ENCODE data around the gene ZNF516. TPM values are rescaled to one million over a fixed set of nuclear protein-coding genes. Genes with fewer than 3 reads are reported as not detected.

Gene ZNF516
- total RNA-seq, 6 donors from 2014 or later: 21.9 to 44.3 (median 36.5) TPM

GRCh38 chr18:76378526-76379215, 116.4 kb downstream of the ZNF516 start:
- Histone ChIP-seq H3K9me3 (no peaks in the 10 kb centered on the region), H3K27me3 (no peaks in the 10 kb centered on the region), H3K27ac (no peak overlapping the region), H3K4me1 (peaks cover 5 to 18% (median 11%) of the 10 kb centered on the region in 4 donors), H3K36me3 (peaks cover 8 to 26% (median 20%) of the 10 kb centered on the region in 4 donors), H3K4me3 (no peak overlapping the region)
- WGBS, 2 donors: 79 to 87% methylated on average over 9 to 25 of the region's 32 CpGs
- TF ChIP-seq EP300 (IDR thresholded peaks at IDR 0.05) (no peak), POLR2A (IDR thresholded peaks at IDR 0.05) (no peak), POLR2AphosphoS5 (IDR thresholded peaks at IDR 0.05) (no peak)
- TF ChIP-seq, protein P1, sequence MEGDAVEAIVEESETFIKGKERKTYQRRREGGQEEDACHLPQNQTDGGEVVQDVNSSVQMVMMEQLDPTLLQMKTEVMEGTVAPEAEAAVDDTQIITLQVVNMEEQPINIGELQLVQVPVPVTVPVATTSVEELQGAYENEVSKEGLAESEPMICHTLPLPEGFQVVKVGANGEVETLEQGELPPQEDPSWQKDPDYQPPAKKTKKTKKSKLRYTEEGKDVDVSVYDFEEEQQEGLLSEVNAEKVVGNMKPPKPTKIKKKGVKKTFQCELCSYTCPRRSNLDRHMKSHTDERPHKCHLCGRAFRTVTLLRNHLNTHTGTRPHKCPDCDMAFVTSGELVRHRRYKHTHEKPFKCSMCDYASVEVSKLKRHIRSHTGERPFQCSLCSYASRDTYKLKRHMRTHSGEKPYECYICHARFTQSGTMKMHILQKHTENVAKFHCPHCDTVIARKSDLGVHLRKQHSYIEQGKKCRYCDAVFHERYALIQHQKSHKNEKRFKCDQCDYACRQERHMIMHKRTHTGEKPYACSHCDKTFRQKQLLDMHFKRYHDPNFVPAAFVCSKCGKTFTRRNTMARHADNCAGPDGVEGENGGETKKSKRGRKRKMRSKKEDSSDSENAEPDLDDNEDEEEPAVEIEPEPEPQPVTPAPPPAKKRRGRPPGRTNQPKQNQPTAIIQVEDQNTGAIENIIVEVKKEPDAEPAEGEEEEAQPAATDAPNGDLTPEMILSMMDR (IDR thresholded peaks at IDR 0.05): no peak
- no peak for DNase-seq
- ATAC-seq (ENCODE audit: low FRiP score in 2 of 2): no peak

DNA sequence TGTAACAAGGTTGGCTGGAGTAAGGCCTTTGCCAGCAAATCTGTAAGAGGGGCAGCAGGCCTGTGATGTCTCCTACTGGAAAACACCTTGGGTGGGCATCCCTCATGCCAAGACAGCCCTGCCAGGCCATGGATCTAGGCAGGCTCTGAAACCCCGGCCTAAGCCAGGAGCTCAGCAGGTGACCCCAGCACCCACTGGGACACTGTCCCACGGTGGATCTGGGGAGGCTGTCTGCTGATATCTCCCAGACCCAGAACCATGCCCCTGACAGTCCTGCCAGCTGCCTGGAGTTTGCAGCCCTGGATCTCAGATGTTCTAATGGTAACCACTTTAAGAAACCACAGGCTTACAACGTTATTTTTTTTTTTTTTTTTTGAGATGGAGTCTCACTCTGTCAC, 117.7 kb downstream of the ZNF516 start:
- no peak overlapping the region for H3K4me3 ChIP-seq
- no peaks in the 10 kb centered on the region for H3K9me3 ChIP-seq
- 35 to 73% methylated on average over 1 of the region's 3 CpGs for WGBS, 2 donors
- ATAC-seq (ENCODE audit: low FRiP score in 2 of 2): no peak
- no peaks in the 10 kb centered on the region for H3K27me3 ChIP-seq
- peaks cover 8 to 26% (median 20%) of the 10 kb centered on the region in 4 donors for H3K36me3 ChIP-seq
- DNase-seq: no peak
- H3K4me1 ChIP-seq: peaks cover 5 to 18% (median 11%) of the 10 kb centered on the region in 4 donors
- H3K27ac ChIP-seq: peak overlapping the region in 1 of 4 donors; percentile 26
- TF ChIP-seq POLR2A (IDR thresholded peaks at IDR 0.05): no peak
- no peak for TF ChIP-seq POLR2AphosphoS5 (IDR thresholded peaks at IDR 0.05)
- TF ChIP-seq, protein P1 (IDR thresholded peaks at IDR 0.05): no peak
- TF ChIP-seq EP300 (IDR thresholded peaks at IDR 0.05): no peak

DNA sequence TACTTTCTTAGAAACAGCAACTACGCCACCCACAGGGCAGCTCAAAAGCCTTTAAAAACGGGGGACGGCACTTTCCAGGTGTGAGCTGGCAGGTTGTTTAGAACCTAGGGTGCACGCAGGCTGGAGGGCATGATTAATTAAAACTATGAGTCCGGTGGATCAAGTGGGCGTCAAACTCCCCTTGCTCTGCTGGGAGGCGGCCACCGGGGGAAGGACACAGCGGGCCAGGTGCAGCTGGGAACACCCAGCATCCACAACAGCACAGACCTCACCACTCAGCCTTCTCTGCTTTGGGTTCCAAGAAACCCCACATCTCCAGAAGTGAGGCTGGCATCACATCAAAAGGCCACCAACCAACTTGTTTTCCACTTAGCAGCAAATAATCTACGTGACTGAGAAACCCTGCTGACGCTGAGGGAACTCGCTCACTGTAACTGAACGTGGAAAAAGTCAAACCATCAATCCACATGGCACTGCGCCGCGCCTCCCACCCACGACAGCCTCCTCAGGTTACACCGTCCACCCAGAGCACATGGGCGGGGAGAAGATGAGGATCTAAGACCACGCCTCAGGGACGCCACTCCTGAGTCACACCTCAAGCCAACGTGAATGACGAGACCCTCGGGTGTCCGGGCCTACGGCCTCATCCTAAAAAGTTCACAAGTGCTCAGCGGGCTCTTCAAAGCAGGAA, 118.2 kb downstream of the ZNF516 start:
- H3K36me3 ChIP-seq: peaks cover 8 to 28% (median 20%) of the 10 kb centered on the region in 4 donors
- H3K4me1 ChIP-seq: peaks cover 5 to 18% (median 11%) of the 10 kb centered on the region in 4 donors
- no peak for TF ChIP-seq POLR2AphosphoS5 (IDR thresholded peaks at IDR 0.05)
- TF ChIP-seq EP300 (IDR thresholded peaks at IDR 0.05): no peak
- TF ChIP-seq, protein P1 (IDR thresholded peaks at IDR 0.05): no peak
- TF ChIP-seq POLR2A (IDR thresholded peaks at IDR 0.05): no peak
- 54 to 70% methylated on average over 11 to 27 of the region's 27 CpGs for WGBS, 2 donors
- no peaks in the 10 kb centered on the region for H3K9me3 ChIP-seq
- no peak overlapping the region for H3K4me3 ChIP-seq
- peak overlapping the region in 3 of 4 donors; percentile 26 to 38 (median 33) for H3K27ac ChIP-seq
- ATAC-seq (ENCODE audit: low FRiP score in 2 of 2): peak; percentile 36 to 64
- DNase-seq: peak; percentile 43 to 56
- no peaks in the 10 kb centered on the region for H3K27me3 ChIP-seq

DNA sequence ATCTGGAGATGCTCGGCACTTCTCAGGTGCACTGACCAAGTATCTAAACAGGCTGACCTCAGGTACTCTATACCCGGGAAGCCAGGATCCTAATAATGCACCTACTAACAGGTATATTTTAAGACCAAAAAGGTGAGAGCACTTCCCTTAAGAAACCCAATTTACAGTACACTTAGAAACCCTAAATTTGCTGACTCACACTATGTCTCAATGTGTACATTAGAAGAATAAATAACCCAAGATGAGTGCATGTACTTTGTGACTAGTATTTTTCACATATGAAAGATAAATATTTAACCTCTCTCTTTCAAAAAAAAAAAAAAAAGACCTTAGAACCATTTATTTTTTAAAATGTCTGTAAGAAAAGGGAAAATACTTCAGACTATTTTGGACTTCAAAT, 118.8 kb downstream of the ZNF516 start:
- TF ChIP-seq EP300 (IDR thresholded peaks at IDR 0.05) (peak in 1 of 4 donors; percentile 62), POLR2A (IDR thresholded peaks at IDR 0.05) (no peak), POLR2AphosphoS5 (IDR thresholded peaks at IDR 0.05) (no peak)
- no peaks in the 10 kb centered on the region for H3K9me3 ChIP-seq
- WGBS, 2 donors: 72 to 81% methylated on average over 2 of the region's 2 CpGs
- no peak overlapping the region for H3K4me3 ChIP-seq
- no peaks in the 10 kb centered on the region for H3K27me3 ChIP-seq
- H3K27ac ChIP-seq: peak overlapping the region in 2 of 4 donors; percentile 1 to 19
- DNase-seq (no peak), ATAC-seq (ENCODE audit: low FRiP score in 2 of 2) (no peak)
- H3K36me3 ChIP-seq: peaks cover 8 to 34% (median 25%) of the 10 kb centered on the region in 4 donors
- H3K4me1 ChIP-seq: peaks cover 5 to 18% (median 11%) of the 10 kb centered on the region in 4 donors
